Frontal cortex (tissue), 4 donors: ENCODE data around the gene RAVER1. TPM values are rescaled to one million over a fixed set of nuclear protein-coding genes. Genes with fewer than 3 reads are reported as not detected.

Experiments used
- DNase-seq, 2 donors: peaks; one replicate each; pipeline ENCODE4 v3.0.0; 2012; ENCODE audit warnings: low spot score in 2 of 2
- FAIRE-seq: peaks from 2 replicates; lab custom pipeline; 2012; peaks lifted over from hg19 to GRCh38; lab: Jason Lieb, UNC
- small RNA-seq: library from RNA; depleted of rRNA; stranded (forward); fragments of <200 nt; gene quantifications from one replicate; pipeline ENCODE3, GENCODE V24; 2014
- total RNA-seq: library from RNA; depleted of rRNA; stranded (reverse); fragments of >200 nt; gene quantifications from one replicate; pipeline ENCODE4 v1.2.3, GENCODE V29; 2014
- donor health status: control.
- donor health status: control.
- donor health status: control.

The RAVER1 gene
- total RNA-seq, 1 donor from 2014 or later: 2.4 TPM

DNA sequence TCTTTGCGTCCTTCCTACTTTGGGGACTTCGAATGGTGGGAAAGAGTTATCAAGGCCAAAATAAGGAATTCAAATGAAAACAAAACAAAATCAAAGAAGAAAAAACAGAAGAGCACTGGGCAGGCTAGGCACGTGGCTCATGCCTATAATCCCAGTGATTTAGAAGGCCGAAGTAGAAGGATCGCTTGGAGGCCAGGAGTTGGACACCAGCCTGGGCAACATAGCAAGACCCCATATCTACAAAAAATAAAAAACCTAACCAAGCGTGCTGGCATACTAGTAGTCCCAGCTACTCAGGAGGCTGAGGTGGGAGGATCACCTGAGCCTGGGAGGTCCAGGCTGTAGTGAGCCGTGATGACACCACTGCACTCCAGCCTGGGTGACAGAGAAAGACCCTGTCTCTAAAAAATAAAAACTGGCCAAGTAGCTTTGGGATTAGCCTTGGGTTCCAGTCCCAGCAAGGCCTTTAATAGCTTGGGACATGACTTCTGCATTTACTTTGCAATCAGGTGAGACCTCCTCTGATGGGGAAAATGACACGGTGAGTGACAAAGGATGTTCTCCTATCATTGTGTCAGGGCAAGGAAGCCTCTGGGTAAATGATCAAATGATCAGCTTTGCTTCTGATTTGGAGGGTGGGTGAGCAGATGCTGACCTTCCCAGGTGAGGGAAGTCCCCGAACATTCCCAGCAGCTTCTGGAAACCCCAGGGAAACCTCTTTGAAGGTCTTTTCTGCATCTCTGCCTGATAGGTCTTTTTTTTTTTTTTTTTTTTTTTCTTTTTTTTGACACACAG is 55.3 kb downstream of the RAVER1 start:
- no peak for FAIRE-seq
- no peak for DNase-seq

DNA sequence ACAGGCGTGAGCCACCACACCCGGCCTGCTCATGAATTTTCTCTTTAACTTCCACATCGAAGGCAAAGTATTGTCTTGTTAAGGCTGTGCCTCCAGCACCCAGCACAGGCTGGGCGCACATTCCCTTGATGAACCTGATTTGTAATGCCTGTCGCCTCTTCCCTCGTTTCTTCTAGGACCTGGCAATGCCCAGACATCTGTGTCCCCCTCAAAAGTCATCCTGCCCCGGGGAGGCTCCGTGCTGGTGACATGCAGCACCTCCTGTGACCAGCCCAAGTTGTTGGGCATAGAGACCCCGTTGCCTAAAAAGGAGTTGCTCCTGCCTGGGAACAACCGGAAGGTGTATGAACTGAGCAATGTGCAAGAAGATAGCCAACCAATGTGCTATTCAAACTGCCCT is 58.7 kb downstream of the RAVER1 start:
- FAIRE-seq: no peak
- DNase-seq: no peak

DNA sequence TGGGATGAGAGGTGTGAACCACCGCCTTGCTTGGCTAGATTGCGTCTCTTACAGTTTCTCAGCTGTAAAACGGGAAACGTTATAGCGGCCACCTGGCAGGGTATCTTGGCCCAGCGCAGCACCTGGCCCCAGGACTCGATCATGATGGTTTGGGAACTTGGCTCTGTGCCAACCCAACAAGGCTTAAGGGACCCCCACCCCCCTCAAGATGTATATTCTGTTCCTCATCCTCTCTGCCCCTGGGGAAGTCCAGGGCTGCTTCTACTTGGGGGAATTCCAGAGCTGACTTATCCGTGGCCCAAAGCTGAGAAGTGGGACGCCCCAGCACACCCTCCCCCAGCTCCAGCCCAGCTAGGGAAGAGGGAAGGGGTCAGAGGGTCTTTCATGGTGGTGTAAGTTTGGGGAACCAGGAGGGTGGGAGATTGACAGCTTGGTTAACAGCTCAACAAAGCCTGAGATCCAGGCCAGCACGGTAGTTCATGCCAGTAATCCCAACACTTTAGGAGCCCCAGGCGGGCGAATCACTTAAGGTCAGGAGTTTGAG is 61.7 kb downstream of the RAVER1 start:
- no peak for DNase-seq
- no peak for FAIRE-seq

DNA sequence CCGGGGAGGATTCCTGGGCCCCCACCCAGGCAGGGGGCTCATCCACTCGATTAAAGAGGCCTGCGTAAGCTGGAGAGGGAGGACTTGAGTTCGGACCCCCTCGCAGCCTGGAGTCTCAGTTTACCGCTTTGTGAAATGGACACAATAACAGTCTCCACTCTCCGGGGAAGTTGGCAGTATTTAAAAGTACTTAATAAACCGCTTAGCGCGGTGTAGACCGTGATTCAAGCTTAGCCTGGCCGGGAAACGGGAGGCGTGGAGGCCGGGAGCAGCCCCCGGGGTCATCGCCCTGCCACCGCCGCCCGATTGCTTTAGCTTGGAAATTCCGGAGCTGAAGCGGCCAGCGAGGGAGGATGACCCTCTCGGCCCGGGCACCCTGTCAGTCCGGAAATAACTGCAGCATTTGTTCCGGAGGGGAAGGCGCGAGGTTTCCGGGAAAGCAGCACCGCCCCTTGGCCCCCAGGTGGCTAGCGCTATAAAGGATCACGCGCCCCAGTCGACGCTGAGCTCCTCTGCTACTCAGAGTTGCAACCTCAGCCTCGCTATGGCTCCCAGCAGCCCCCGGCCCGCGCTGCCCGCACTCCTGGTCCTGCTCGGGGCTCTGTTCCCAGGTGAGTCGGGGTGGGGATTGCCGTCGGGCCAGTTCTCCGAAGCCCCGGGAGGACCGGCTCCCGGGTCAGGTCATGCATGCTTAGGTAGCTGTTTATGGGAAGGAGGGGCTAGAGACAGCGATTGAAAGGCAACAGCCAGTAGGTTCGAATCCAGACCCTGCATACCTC is 62.5 kb downstream of the RAVER1 start, which contains the start of gene ICAM1:
Gene ICAM1 (plus strand): TSS at position 505 of the 779 bp plus-strand sequence. CDS start 40 bp downstream, at position 545.
- peak in 1 of 2 donors; percentile 58 for DNase-seq
- no peak for FAIRE-seq

DNA sequence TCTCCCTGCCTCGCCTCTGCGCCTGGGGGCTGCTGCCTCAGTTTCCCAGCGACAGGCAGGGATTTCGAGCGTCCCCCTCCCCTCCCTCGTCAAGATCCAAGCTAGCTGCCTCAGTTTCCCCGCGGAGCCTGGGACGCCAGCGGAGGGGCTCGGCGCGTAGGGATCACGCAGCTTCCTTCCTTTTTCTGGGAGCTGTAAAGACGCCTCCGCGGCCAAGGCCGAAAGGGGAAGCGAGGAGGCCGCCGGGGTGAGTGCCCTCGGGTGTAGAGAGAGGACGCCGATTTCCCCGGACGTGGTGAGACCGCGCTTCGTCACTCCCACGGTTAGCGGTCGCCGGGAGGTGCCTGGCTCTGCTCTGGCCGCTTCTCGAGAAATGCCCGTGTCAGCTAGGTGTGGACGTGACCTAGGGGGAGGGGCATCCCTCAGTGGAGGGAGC is 63.1 kb downstream of the RAVER1 start:
- FAIRE-seq: no peak
- DNase-seq: peak in 1 of 2 donors; percentile 33

DNA sequence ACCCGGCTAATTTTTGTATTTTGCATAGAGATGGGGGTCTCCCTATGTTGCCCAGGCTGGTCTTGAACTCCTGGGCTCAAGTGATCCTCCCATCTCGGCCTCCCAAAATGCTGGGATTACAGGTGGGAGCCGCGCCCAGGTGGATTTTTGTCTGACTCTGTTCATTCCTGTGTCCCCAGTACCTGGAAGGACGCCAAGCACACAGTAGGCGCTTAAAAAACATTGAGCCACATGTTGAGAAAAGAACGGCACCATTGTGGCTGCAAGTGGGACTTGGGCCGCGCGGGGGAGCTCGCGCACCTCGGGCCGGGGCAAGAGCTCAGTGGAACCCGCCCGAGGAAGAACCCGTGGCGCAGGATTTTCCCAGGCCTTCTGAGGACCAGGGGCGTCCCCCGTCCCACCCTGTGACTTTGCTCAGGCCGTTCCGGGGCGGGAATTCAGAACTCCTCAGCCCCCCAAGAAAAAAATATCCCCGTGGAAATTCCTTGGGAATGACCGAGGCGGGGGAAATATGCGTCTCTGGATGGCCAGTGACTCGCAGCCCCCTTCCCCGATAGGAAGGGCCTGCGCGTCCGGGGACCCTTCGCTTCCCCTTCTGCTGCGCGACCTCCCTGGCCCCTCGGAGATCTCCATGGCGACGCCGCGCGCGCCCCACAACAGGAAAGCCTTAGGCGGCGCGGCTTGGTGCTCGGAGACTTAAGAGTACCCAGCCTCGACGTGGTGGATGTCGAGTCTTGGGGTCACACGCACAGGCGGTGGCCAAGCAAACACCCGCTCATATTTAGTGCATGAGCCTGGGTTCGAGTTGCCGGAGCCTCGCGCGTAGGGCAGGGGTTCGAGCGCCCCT is 63.8 kb downstream of the RAVER1 start:
- FAIRE-seq: no peak
- DNase-seq: peak; percentile 66 to 85

DNA sequence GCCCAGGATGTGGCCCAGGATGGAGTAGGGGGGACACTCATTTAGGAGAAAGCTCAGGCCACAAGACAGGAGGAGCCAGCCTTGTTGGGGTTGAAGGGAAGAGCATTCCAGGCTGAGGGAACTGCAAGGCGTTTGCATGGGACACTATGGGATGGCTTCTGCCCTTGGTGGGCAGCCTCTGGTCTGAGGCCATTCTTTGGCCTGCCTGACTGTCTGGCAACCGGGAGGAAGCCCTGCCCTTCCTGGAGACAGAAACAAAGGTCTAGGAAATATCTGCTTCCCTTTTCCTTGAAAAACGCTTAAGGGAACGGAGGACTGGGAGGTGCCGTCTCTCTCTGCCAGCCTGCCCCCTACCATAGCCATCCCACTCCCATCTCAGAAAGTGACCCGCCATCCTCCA is 65.3 kb downstream of the RAVER1 start:
- FAIRE-seq: no peak
- no peak for DNase-seq

DNA sequence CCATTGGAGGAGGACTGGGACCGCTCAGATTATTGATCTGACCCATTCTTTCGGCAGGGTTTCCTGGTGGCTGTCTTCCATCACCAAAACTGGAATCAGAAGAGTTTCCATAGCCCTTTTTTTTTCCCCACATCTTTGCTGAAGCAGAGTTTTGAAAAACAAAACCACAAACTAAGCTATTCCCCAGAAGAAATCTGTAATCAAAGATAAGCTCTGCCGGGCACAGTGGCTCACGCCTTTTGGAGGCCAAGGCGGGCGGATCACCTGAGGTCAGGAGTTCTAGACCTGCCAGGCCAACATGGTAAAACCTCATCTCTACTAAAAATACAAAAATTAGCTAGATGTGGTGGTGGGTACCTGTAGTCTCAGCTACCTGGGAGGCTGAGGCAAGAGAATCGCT is 66.6 kb downstream of the RAVER1 start:
- DNase-seq: no peak
- FAIRE-seq: no peak

Small RNAs within 50 kb of the gene (small RNA-seq; reads per million reads assigned to genes)
- not detected for gene AC011511.1
- gene AC011511.4: not detected

Other genes with a start within 250 kb of the RAVER1 start
- gene SHFL, start 247.2 kb downstream of the RAVER1 start, total RNA-seq: 3.3 TPM
- not detected for gene ANGPTL6, start 230.9 kb downstream of the RAVER1 start, total RNA-seq
- 15.1 TPM for gene PPAN, start 227.2 kb downstream of the RAVER1 start, total RNA-seq
- 4.1 TPM for gene P2RY11, start 221.8 kb downstream of the RAVER1 start, total RNA-seq
- gene EIF3G, start 213.6 kb downstream of the RAVER1 start, total RNA-seq: 108 TPM
- gene DNMT1, start 138.6 kb downstream of the RAVER1 start, total RNA-seq: 28.9 TPM
- gene S1PR2, start 102.2 kb downstream of the RAVER1 start, total RNA-seq: 2.4 TPM
- gene MRPL4, start 81.3 kb downstream of the RAVER1 start, total RNA-seq: 10.2 TPM
- 0.41 TPM for gene ICAM1, start 62.4 kb downstream of the RAVER1 start, total RNA-seq
- gene ICAM4, start 46.6 kb downstream of the RAVER1 start, total RNA-seq: 0.41 TPM
- 6.1 TPM for gene ICAM5, start 43.6 kb downstream of the RAVER1 start, total RNA-seq
- 1.6 TPM for gene ZGLP1, start 23.7 kb downstream of the RAVER1 start, total RNA-seq
- gene FDX2, start 17.5 kb downstream of the RAVER1 start, total RNA-seq: 11.4 TPM
- 0.82 TPM for gene ICAM3, start 6.1 kb upstream of the RAVER1 start, total RNA-seq
- gene TYK2, start 47.0 kb upstream of the RAVER1 start, total RNA-seq: 29.8 TPM
- gene CDC37, start 70.0 kb upstream of the RAVER1 start, total RNA-seq: 44.0 TPM
- gene PDE4A, start 87.0 kb upstream of the RAVER1 start, total RNA-seq: 3.3 TPM
- gene KEAP1, start 169.8 kb upstream of the RAVER1 start, total RNA-seq: 45.7 TPM
- 0.41 TPM for gene S1PR5, start 183.9 kb upstream of the RAVER1 start, total RNA-seq
- gene ATG4D, start 210.4 kb upstream of the RAVER1 start, total RNA-seq: 7.3 TPM
- 2.0 TPM for gene KRI1, start 232.5 kb upstream of the RAVER1 start, total RNA-seq
- gene CDKN2D, start 235.4 kb upstream of the RAVER1 start, total RNA-seq: 73.0 TPM